Breast epithelium (tissue), 4 donors: ENCODE data around the gene NACAD. TPM values are rescaled to one million over a fixed set of nuclear protein-coding genes. Genes with fewer than 3 reads are reported as not detected.

Source experiments
- DNase-seq, 2 donors: peaks; one replicate each; pipeline ENCODE4 v3.0.0-alpha.2; 2019; ENCODE audit warnings: low spot score in 2 of 2
- H3K27ac ChIP-seq, 2 donors: fragments of 200-600 bp; sonication (generic) in 1 of 2; one replicate each; pipeline ENCODE4 v1.5.1; 2016 to 2019; ENCODE audit warnings: mild to moderate bottlenecking in 1 of 2
- H3K27me3 ChIP-seq, 2 donors: fragments of 200-600 bp; sonication (generic) in 1 of 2; one replicate each; pipeline versions ENCODE4 v1.5.1 to v1.6.0; 2017 to 2019; ENCODE audit warnings: control low read depth in 1 of 2, mild to moderate bottlenecking in 1 of 2
- H3K36me3 ChIP-seq: fragments of 200-600 bp; one replicate; pipeline ENCODE4 v1.5.1; 2019
- H3K4me1 ChIP-seq, 2 donors: fragments of 200-600 bp; sonication (generic); one replicate each; pipeline ENCODE4 v1.5.1; 2016 to 2019; ENCODE audit warnings: control low read depth in 1 of 2
- H3K4me3 ChIP-seq, 3 donors: fragments of 200-600 bp; sonication (generic); 1 replicate in 2 of 3; 2 replicates in 1 of 3; pipeline ENCODE4 v1.5.1; 2016 to 2019; ENCODE audit warnings: mild to moderate bottlenecking in 3 of 3, moderate library complexity in 2 of 3
- H3K9me3 ChIP-seq, 2 donors: fragments of 200-600 bp; sonication (generic) in 1 of 2; one replicate each; pipeline ENCODE4 v1.5.1; 2016 to 2019; ENCODE audit warnings: control low read depth in 1 of 2
- POLR2A ChIP-seq: fragments of 450-650 bp; IDR thresholded peaks from one replicate; pipeline ENCODE4 v1.6.1; 2016; ENCODE audit warnings: antibody characterized with exemption, mild to moderate bottlenecking, moderate library complexity
- POLR2AphosphoS5 ChIP-seq, 3 donors: sonication (generic); formaldehyde crosslinking; IDR thresholded peaks; one replicate each; pipeline ENCODE4 v1.6.1; 2017; ENCODE audit warnings: antibody characterized with exemption in 3 of 3
- intact Hi-C: fragments of 100-400 bp; cut with DNase I; formaldehyde crosslinking; loops from one replicate; pipeline ENCODE4 v1.15.1; 2023; ENCODE audit warnings: low total_unique reads
- total RNA-seq, 3 donors: library from RNA; depleted of rRNA; stranded (reverse); fragments of >200 nt; gene quantifications; one replicate each; pipeline ENCODE4 v1.1.0, GENCODE V29; 2016
- TF ChIP-seq, protein P1 (sequence below), 3 donors: fragments of 450-650 bp; IDR thresholded peaks; one replicate each; pipeline ENCODE4 v1.5.1; 2016 to 2017; ENCODE audit warnings: antibody characterized with exemption in 3 of 3, mild to moderate bottlenecking in 3 of 3, moderate library complexity in 3 of 3

NACAD gene
- total RNA-seq, 3 donors from 2014 or later: 1.2 to 7.5 (median 3.2) TPM

DNA sequence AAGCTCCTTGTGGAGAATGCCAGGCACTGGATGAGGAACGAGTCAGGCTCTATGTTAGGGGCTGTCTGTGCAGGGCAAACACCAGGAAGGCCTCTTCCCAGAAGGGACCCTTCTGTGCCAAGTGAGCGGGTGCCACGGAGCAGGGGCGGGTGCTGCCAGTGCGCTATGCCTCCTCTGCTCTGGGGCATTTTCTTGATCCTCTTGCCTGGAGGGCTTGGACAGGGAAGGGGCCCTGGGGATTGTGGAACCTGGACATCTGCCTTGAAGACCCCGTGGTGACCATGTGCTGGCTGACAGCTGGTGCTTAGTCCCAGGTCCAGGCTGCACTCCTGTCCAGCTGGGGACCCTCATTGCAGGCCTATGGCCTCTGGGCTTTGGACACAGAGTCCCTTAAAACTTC, 38.2 kb upstream of the NACAD start:
- TF ChIP-seq, protein P1, sequence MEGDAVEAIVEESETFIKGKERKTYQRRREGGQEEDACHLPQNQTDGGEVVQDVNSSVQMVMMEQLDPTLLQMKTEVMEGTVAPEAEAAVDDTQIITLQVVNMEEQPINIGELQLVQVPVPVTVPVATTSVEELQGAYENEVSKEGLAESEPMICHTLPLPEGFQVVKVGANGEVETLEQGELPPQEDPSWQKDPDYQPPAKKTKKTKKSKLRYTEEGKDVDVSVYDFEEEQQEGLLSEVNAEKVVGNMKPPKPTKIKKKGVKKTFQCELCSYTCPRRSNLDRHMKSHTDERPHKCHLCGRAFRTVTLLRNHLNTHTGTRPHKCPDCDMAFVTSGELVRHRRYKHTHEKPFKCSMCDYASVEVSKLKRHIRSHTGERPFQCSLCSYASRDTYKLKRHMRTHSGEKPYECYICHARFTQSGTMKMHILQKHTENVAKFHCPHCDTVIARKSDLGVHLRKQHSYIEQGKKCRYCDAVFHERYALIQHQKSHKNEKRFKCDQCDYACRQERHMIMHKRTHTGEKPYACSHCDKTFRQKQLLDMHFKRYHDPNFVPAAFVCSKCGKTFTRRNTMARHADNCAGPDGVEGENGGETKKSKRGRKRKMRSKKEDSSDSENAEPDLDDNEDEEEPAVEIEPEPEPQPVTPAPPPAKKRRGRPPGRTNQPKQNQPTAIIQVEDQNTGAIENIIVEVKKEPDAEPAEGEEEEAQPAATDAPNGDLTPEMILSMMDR (IDR thresholded peaks at IDR 0.05): no peak
- TF ChIP-seq POLR2AphosphoS5 (IDR thresholded peaks at IDR 0.05) (no peak), POLR2A (no peak)
- intact Hi-C loops: no loop called here
- Histone ChIP-seq H3K9me3 (no peaks in the 10 kb centered on the region), H3K27ac (no peak overlapping the region), H3K36me3 (no peaks in the 10 kb centered on the region), H3K4me1 (no peaks in the 10 kb centered on the region), H3K4me3 (no peak overlapping the region), H3K27me3 (peaks cover 0 to 3% of the 10 kb centered on the region in 2 donors)
- DNase-seq: no peak

DNA sequence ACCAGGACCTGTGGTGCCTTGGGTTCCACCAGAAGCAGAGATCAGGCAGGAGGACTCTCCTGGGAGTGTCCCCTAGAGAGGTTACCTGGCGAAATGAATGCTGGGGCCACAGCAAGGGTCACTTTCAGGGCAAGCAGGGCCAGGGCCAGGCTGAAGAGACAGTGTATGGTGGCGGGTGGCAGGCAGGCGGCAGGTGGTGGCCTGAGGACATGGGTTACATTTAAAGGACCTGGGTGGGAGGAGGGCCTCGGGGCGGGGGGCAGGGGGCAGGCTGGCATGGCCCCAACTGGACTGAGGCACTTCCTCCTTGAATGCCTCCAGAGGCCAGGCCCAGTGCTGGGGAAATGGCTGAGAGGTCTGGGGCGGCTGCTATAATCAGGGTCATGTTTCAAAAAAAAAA, 37.4 kb upstream of the NACAD start:
- no peaks in the 10 kb centered on the region for H3K9me3 ChIP-seq
- no peaks in the 10 kb centered on the region for H3K4me1 ChIP-seq
- H3K36me3 ChIP-seq: no peaks in the 10 kb centered on the region
- intact Hi-C loops: no loop called here
- TF ChIP-seq POLR2A (no peak), POLR2AphosphoS5 (IDR thresholded peaks at IDR 0.05) (no peak)
- TF ChIP-seq, protein P1 (IDR thresholded peaks at IDR 0.05): no peak
- no peak for DNase-seq
- no peaks in the 10 kb centered on the region for H3K27me3 ChIP-seq
- H3K4me3 ChIP-seq: no peak overlapping the region
- H3K27ac ChIP-seq: no peak overlapping the region

DNA sequence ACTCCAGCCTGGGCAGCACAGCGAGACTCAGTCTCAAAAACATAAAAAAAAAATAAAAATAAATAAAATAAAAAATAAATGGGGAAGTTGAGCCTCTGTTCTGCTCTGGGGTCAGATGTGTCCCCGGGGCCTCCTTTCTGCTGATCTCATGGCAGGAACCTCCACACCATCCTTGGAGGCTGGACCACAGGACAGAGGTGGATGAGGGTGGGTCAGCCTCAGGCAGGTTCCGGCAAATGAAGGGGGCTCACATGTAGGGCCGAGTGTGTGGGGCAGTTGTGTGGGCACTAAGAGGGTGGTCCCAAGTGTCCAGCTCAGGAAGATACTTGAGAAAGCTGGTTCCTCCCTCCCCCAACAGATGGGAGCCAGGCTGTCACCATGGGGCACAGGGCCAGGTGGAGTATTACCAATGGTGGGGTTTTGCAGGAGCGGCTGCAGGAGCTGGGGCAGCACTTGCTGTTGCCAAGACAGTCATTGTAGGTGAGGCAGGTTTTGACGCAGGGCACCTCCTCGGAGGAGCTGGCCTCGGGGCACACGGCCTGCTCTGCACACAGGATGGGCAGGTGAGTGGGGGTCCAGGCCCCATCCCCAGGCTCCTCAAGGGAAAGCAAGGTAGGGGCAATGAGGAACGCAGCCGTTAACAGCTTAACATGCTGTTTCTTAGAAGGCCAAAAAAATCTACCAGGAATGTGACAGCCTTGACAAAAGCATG, 36.6 kb upstream of the NACAD start:
- Histone ChIP-seq H3K9me3 (no peaks in the 10 kb centered on the region), H3K4me1 (no peaks in the 10 kb centered on the region), H3K27me3 (no peaks in the 10 kb centered on the region), H3K36me3 (no peaks in the 10 kb centered on the region), H3K27ac (no peak overlapping the region), H3K4me3 (no peak overlapping the region)
- TF ChIP-seq, protein P1 (IDR thresholded peaks at IDR 0.05): no peak
- TF ChIP-seq POLR2A: no peak
- TF ChIP-seq POLR2AphosphoS5 (IDR thresholded peaks at IDR 0.05): no peak
- intact Hi-C loops: no loop called here
- no peak for DNase-seq

DNA sequence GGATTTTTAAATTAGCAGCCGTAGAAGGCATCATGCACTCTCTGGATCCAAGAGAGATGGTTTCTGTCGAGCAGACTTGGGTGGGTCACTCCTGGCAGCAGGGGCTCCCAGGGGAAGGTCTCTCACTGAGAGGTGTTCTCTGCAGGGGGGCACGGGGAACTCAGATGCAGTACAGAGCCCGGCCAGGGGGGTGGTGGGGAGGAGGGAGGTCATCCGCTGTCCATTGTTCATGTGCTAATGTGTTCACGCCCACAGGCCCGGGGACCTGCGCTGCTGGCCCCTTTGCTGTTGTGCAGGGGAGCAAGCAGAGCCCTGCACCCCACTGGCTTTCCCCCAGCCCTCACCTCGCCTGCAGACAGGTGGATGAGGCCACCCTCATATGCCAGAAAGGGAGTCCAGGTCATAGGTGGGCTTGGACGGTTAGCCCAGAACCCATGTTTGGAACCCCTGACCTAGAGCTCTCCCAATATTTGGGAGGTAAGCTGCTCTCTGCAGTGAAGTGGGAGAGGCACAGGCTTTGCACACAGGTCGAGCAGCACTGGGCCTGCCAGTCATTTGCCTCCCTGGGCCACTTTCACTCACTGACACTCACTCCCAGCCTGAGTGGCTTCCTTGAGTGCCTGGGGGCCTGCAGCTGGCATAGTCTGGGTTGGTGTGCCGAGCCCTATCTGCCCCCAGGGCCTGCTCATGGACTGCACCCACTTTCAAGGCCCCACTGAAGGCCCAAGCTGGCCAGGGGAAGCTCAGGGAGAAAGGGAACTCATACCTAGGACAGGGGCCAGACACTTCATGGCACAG, 35.3 kb upstream of the NACAD start:
- TF ChIP-seq POLR2AphosphoS5 (IDR thresholded peaks at IDR 0.05) (no peak), POLR2A (no peak)
- TF ChIP-seq, protein P1 (IDR thresholded peaks at IDR 0.05): no peak
- no peaks in the 10 kb centered on the region for H3K4me1 ChIP-seq
- intact Hi-C loops: no loop called here
- H3K36me3 ChIP-seq: no peaks in the 10 kb centered on the region
- no peak overlapping the region for H3K4me3 ChIP-seq
- H3K27ac ChIP-seq: no peak overlapping the region
- H3K27me3 ChIP-seq: no peaks in the 10 kb centered on the region
- H3K9me3 ChIP-seq: no peaks in the 10 kb centered on the region
- no peak for DNase-seq
